Right lobe of liver (tissue), 6 donors: Measurements from ENCODE around the gene FNIP2. TPM values are rescaled to one million over a fixed set of nuclear protein-coding genes. Genes with fewer than 3 reads are reported as not detected.
A peak's percentile ranks its signal among the peaks of the same experiment; 100 is the strongest.
"Not testable (repeated sequence)": the region's sequence is repeated elsewhere in the genome, so short reads cannot be mapped to it uniquely, and the experiment has no call there.

Experiments used
- ATAC-seq, 4 donors: fragments of 200-7000 bp; cut with Tn5 transposase; one replicate each; pipeline ENCODE4 v1.9.1; 2020; ENCODE audit warnings: mild to moderate bottlenecking in 4 of 4, moderate library complexity in 4 of 4
- DNase-seq, 3 donors: peaks; one replicate each; pipeline ENCODE4 v3.0.0-alpha.2; 2020
- H3K27ac ChIP-seq, 3 donors: fragments of 200-600 bp; one replicate each; pipeline ENCODE4 v1.8.0; 2022
- H3K27me3 ChIP-seq, 2 donors: fragments of 200-600 bp; one replicate each; pipeline ENCODE4 v1.8.0; 2022
- H3K36me3 ChIP-seq, 4 donors: fragments of 200-600 bp; sonication (generic) in 1 of 4; one replicate each; pipeline versions ENCODE4 v1.5.1 to v1.8.0; 2017 to 2022; ENCODE audit warnings: control low read depth in 1 of 4
- H3K4me1 ChIP-seq, 4 donors: fragments of 200-600 bp; sonication (generic) in 1 of 4; one replicate each; pipeline versions ENCODE4 v1.5.1 to v1.8.0; 2017 to 2022; ENCODE audit warnings: control low read depth in 1 of 4
- H3K4me3 ChIP-seq, 3 donors: fragments of 200-600 bp; one replicate each; pipeline ENCODE4 v1.8.0; 2022
- H3K9me3 ChIP-seq, 4 donors: fragments of 200-600 bp; sonication (generic) in 1 of 4; one replicate each; pipeline versions ENCODE4 v1.5.1 to v1.8.0; 2017 to 2022; ENCODE audit warnings: control low read depth in 1 of 4
- CTCF ChIP-seq, 4 donors: fragments of 200-600 bp in 3 of 4; fragments of 450-650 bp in 1 of 4; IDR thresholded peaks; one replicate each; pipeline versions ENCODE4 v1.5.1 to v1.8.0; 2016 to 2022; ENCODE audit warnings: antibody characterized with exemption in 4 of 4, mild to moderate bottlenecking in 2 of 4
- POLR2A ChIP-seq: fragments of 450-650 bp; IDR thresholded peaks from one replicate; pipeline ENCODE4 v1.6.1; 2017; ENCODE audit warnings: antibody characterized with exemption, mild to moderate bottlenecking
- WGBS: methylation state at CpG from one replicate; pipeline ENCODE4 v1.1.6; 2018; ENCODE audit warnings: low coverage, low lambda C conversion rate; ENCODE audit not compliant: insufficient coverage; ENCODE audit errors: missing lambda C conversion rate; 5-methylcytosine and 5-hydroxymethylcytosine counted together
- intact Hi-C, 2 donors: fragments of 100-400 bp; cut with DNase I; formaldehyde crosslinking; loops; one replicate each; pipeline versions ENCODE4 v1.11.2 to v1.14.1; 2022
- total RNA-seq, 6 experiments: library from RNA; depleted of rRNA in 2 of 6; stranded (reverse); fragments of >200 nt in 2 of 6; fragmentation: NEBNext Ultra II Directional in 3 of 6; extraction: Animal tissue kit (Norgen Biotek cat#: 25700) in 3 of 6; gene quantifications; one replicate each; pipeline versions ENCODE4 v1.1.0 to v1.2.4, GENCODE V29; 2016 to 2023
- donor health status: DM: no; HTN: yes; CAD: no.
- donor health status: DM: no; HTN: no; CAD: no.
- donor health status: DM: no; HTN: no; CAD: no.
- donor health status: DM: no; HTN: yes; CAD: no.
- donor health status: DM: no; HTN: yes; CAD: no.

FNIP2 gene
- total RNA-seq, 6 experiments from 2014 or later = 34.2 to 67.4 (median 37.8) TPM

GRCh38 chr4:158875455-158875854 lies 106.6 kb downstream of the FNIP2 start:
- Histone ChIP-seq H3K27me3 (no peaks in the 10 kb centered on the region), H3K36me3 (peaks cover 0 to 7% (median under 1%) of the 10 kb centered on the region in 4 donors), H3K4me3 (no peak overlapping the region), H3K4me1 (peaks cover 0 to 39% (median 13%) of the 10 kb centered on the region in 4 donors), H3K9me3 (no peaks in the 10 kb centered on the region), H3K27ac (peak overlapping the region in 2 of 3 donors; percentile 41 to 66)
- ATAC-seq (peak; percentile 40 to 92 (median 77)), DNase-seq (no peak)
- 13% methylated on average over 1 of the region's 1 CpG for WGBS
- intact Hi-C loops = no loop called here
- TF ChIP-seq CTCF (IDR thresholded peaks at IDR 0.05) = no peak
- TF ChIP-seq POLR2A = no peak

- no peak for TF ChIP-seq CTCF (IDR thresholded peaks at IDR 0.05)
- no peak for TF ChIP-seq POLR2A
- H3K4me1 ChIP-seq = peaks cover 0 to 39% (median 13%) of the 10 kb centered on the region in 4 donors
- H3K27me3 ChIP-seq = no peaks in the 10 kb centered on the region
- intact Hi-C loops = no loop called here
- H3K27ac ChIP-seq = peak overlapping the region in 1 of 3 donors; percentile 7
- ATAC-seq (no peak), DNase-seq (no peak)
- no peak overlapping the region for H3K4me3 ChIP-seq
- 91% methylated on average over 4 of the region's 4 CpGs for WGBS
- no peaks in the 10 kb centered on the region for H3K9me3 ChIP-seq
- peaks cover 0 to 7% (median under 1%) of the 10 kb centered on the region in 4 donors for H3K36me3 ChIP-seq
Measured at GRCh38 chr4:158877069-158877468, 108.2 kb downstream of the FNIP2 start.

- 80% methylated on average over 5 of the region's 30 CpGs for WGBS
- not testable (repeated sequence) for H3K27ac ChIP-seq, H3K36me3 ChIP-seq
Measured at GRCh38 chr4:158882142-158882541, 113.3 kb downstream of the FNIP2 start.

GRCh38 chr4:158884280-158884679 lies 115.5 kb downstream of the FNIP2 start:
- Histone ChIP-seq H3K4me1 (no peaks in the 10 kb centered on the region), H3K27ac (no peak overlapping the region), H3K9me3 (no peaks in the 10 kb centered on the region), H3K4me3 (no peak overlapping the region), H3K27me3 (no peaks in the 10 kb centered on the region), H3K36me3 (no peaks in the 10 kb centered on the region)
- 93% methylated on average over 2 of the region's 2 CpGs for WGBS
- ATAC-seq (no peak), DNase-seq (no peak)
- TF ChIP-seq CTCF (IDR thresholded peaks at IDR 0.05) (no peak), POLR2A (no peak)
- intact Hi-C loops = no loop called here

More at GRCh38 chr4:158882142-158882541, 113.3 kb downstream of the FNIP2 start:
- H3K9me3 ChIP-seq, DNase-seq, intact Hi-C loops, ATAC-seq, H3K4me1 ChIP-seq, H3K4me3 ChIP-seq, H3K27me3 ChIP-seq: not testable (repeated sequence)

GRCh38 chr4:158885564-158885963 lies 116.7 kb downstream of the FNIP2 start:
- intact Hi-C loops = no loop called here
- Histone ChIP-seq H3K27me3 (no peaks in the 10 kb centered on the region), H3K4me1 (peaks cover 0 to 9% (median 6%) of the 10 kb centered on the region in 4 donors), H3K4me3 (no peak overlapping the region), H3K27ac (no peak overlapping the region), H3K36me3 (no peaks in the 10 kb centered on the region), H3K9me3 (no peaks in the 10 kb centered on the region)
- no peak for ATAC-seq
- no peak for DNase-seq
- TF ChIP-seq CTCF (IDR thresholded peaks at IDR 0.05) (no peak), POLR2A (no peak)
- WGBS = 100% methylated on average over 2 of the region's 5 CpGs
